SK-N-SH treated with all-trans-retinoic acid at 6 μM for 48 hours (cell line): Measurements from ENCODE around the gene CLSTN3.
A peak's percentile ranks its signal among the peaks of the same experiment; 100 is the strongest.

Source experiments
- ATAC-seq: fragments of 200-7000 bp; cut with Tn5 transposase; 3 replicates; pipeline ENCODE4 v1.9.1; 2020; ENCODE audit warnings: mild to moderate bottlenecking, moderate library complexity
- ARNTL ChIP-seq: fragments of 450-650 bp; formaldehyde crosslinking; IDR thresholded peaks from 2 replicates; pipeline ENCODE4 v1.5.0; 2020; ENCODE audit warnings: low read depth, mild to moderate bottlenecking, moderate library complexity, borderline replicate concordance
- BACH2 ChIP-seq: fragments of 250-450 bp; sonication (Bioruptor Pico); IDR thresholded peaks from 2 replicates; pipeline ENCODE4 v1.9.0; 2021; ENCODE audit warnings: mild to moderate bottlenecking, borderline replicate concordance
- CREB5 ChIP-seq: fragments of 250-450 bp; sonication (Bioruptor Pico); IDR thresholded peaks from 2 replicates; pipeline ENCODE4 v1.5.1; 2020; ENCODE audit warnings: low read depth, mild to moderate bottlenecking, moderate library complexity
- CSDC2 ChIP-seq: fragments of 250-450 bp; sonication (Bioruptor Pico); IDR thresholded peaks from 2 replicates; pipeline ENCODE4 v1.5.0; 2020; ENCODE audit warnings: mild to moderate bottlenecking, moderate library complexity
- CSRNP3 ChIP-seq: fragments of 250-450 bp; sonication (Bioruptor Pico); IDR thresholded peaks from 2 replicates; pipeline ENCODE4 v1.5.1; 2021; ENCODE audit warnings: mild to moderate bottlenecking, moderate library complexity
- ESRRG ChIP-seq: fragments of 250-450 bp; sonication (Bioruptor Pico); IDR thresholded peaks from 2 replicates; pipeline ENCODE4 v1.6.1; 2021; ENCODE audit warnings: mild to moderate bottlenecking
- GLIS3 ChIP-seq: fragments of 250-450 bp; sonication (Bioruptor Pico); IDR thresholded peaks from 2 replicates; pipeline ENCODE4 v1.5.0; 2020; ENCODE audit warnings: mild to moderate bottlenecking, moderate library complexity
- ISL1 ChIP-seq: fragments of 250-450 bp; sonication (Bioruptor Pico); IDR thresholded peaks from 2 replicates; pipeline ENCODE4 v2.1.2; 2022; ENCODE audit warnings: mild to moderate bottlenecking, moderate library complexity
- OSR1 ChIP-seq: fragments of 250-450 bp; sonication (Bioruptor Pico); IDR thresholded peaks from 2 replicates; pipeline ENCODE4 v1.8.0; 2022; ENCODE audit warnings: moderate library complexity, mild to moderate bottlenecking, inconsistent platforms
- PATZ1 ChIP-seq: fragments of 250-450 bp; sonication (Bioruptor Pico); IDR thresholded peaks from 2 replicates; pipeline ENCODE4 v1.8.0; 2020; ENCODE audit warnings: mild to moderate bottlenecking, moderate library complexity, borderline replicate concordance
- POU6F1 ChIP-seq: fragments of 250-450 bp; sonication (Bioruptor Pico); IDR thresholded peaks from 2 replicates; pipeline ENCODE4 v1.8.0; 2021; ENCODE audit warnings: low read depth, mild to moderate bottlenecking, moderate library complexity, borderline replicate concordance
- PPARA ChIP-seq: fragments of 250-450 bp; sonication (Bioruptor Pico); IDR thresholded peaks from 2 replicates; pipeline ENCODE4 v1.5.0; 2020; ENCODE audit warnings: mild to moderate bottlenecking, borderline replicate concordance
- RARB ChIP-seq: fragments of 250-450 bp; sonication (Bioruptor Pico); IDR thresholded peaks from 2 replicates; pipeline ENCODE4 v1.8.0; 2021; ENCODE audit warnings: mild to moderate bottlenecking, moderate library complexity
- TCF4 ChIP-seq: fragments of 250-450 bp; sonication (Bioruptor Pico); IDR thresholded peaks from 2 replicates; pipeline ENCODE4 v1.8.0; 2021; ENCODE audit warnings: mild to moderate bottlenecking, moderate library complexity, borderline replicate concordance
- TOX ChIP-seq: fragments of 250-450 bp; sonication (Bioruptor Pico); IDR thresholded peaks from 2 replicates; pipeline ENCODE4 v1.8.0; 2021; ENCODE audit warnings: mild to moderate bottlenecking, moderate library complexity, borderline replicate concordance
- ZFP3 ChIP-seq: fragments of 250-450 bp; sonication (Bioruptor Pico); IDR thresholded peaks from 2 replicates; pipeline ENCODE4 v1.5.0; 2020; ENCODE audit warnings: mild to moderate bottlenecking, moderate library complexity
- ZFP30 ChIP-seq: fragments of 450-650 bp; formaldehyde crosslinking; IDR thresholded peaks from 2 replicates; pipeline ENCODE4 v1.5.0; 2022; ENCODE audit warnings: mild to moderate bottlenecking, moderate library complexity
- ZNF565 ChIP-seq: fragments of 450-650 bp; formaldehyde crosslinking; conservative IDR thresholded peaks from 2 replicates; pipeline ENCODE4 v1.5.0; 2020; ENCODE audit warnings: low read depth, mild to moderate bottlenecking, moderate library complexity
- ZNF70 ChIP-seq: fragments of 450-650 bp; formaldehyde crosslinking; IDR thresholded peaks from 2 replicates; pipeline ENCODE4 v1.5.0; 2020; ENCODE audit warnings: mild to moderate bottlenecking, moderate library complexity
- ZNF8 ChIP-seq: fragments of 450-650 bp; formaldehyde crosslinking; IDR thresholded peaks from 2 replicates; pipeline ENCODE4 v1.5.0; 2020; ENCODE audit warnings: mild to moderate bottlenecking, moderate library complexity

Gene CLSTN3

GRCh38 chr12:7089196-7089871, 40.8 kb upstream of the CLSTN3 start:
- ATAC-seq: no peak
- TF ChIP-seq ZNF70 (CRISPR knock-in tag) (no peak), ARNTL (CRISPR knock-in tag) (no peak), GLIS3 (CRISPR knock-in tag) (no peak)
- TF ChIP-seq, all 23 proteins: peak for 0

GRCh38 chr12:7090222-7090998, 39.8 kb upstream of the CLSTN3 start:
- no peak for TF ChIP-seq ZFP3 (CRISPR knock-in tag)
- TF ChIP-seq ARNTL (CRISPR knock-in tag): no peak
- no peak for ATAC-seq

- no peak for ATAC-seq
- no peak for TF ChIP-seq TCF4 (CRISPR knock-in tag)
- TF ChIP-seq CSDC2: no peak
- no peak for TF ChIP-seq ZNF70 (CRISPR knock-in tag)
- TF ChIP-seq CREB5: no peak
- TF ChIP-seq POU6F1: no peak
- no peak for TF ChIP-seq PPARA
- no peak for TF ChIP-seq ISL1
Observed at GRCh38 chr12:7091171-7091570, 39.0 kb upstream of the CLSTN3 start.

- ATAC-seq: peak; percentile 31; the same call in 2 of the 3 replicates
- TF ChIP-seq ESRRG (CRISPR knock-in tag) (no peak), CSDC2 (no peak), POU6F1 (no peak), ARNTL (CRISPR knock-in tag) (no peak), RARB (CRISPR knock-in tag) (no peak), ZNF70 (CRISPR knock-in tag) (no peak), ZNF8 (CRISPR knock-in tag) (no peak)
Observed at GRCh38 chr12:7091660-7092228, 38.4 kb upstream of the CLSTN3 start.

- ATAC-seq: peak; percentile 82
- TF ChIP-seq TCF4 (CRISPR knock-in tag) (no peak), PATZ1 (no peak), CREB5 (no peak), ARNTL (CRISPR knock-in tag) (no peak), RARB (CRISPR knock-in tag) (no peak), GLIS3 (CRISPR knock-in tag) (no peak), TOX (CRISPR knock-in tag) (no peak), BACH2 (CRISPR knock-in tag) (no peak), PPARA (no peak), ZNF565 (CRISPR knock-in tag) (no peak), CSRNP3 (CRISPR knock-in tag) (no peak), ZFP30 (CRISPR knock-in tag) (no peak), CSDC2 (no peak; the same call in 1 of the 2 replicates), OSR1 (CRISPR knock-in tag) (no peak)
Observed at GRCh38 chr12:7092229-7092985, 37.8 kb upstream of the CLSTN3 start, which contains the start of gene C1R. Gene C1R, minus strand, starts transcription at chr12:7092445. Its CDS starts 57 bp downstream, at chr12:7092388.
